Erythroblast (primary cell): ENCODE data around the gene ARHGAP8.
A peak's percentile ranks its signal among the peaks of the same experiment; 100 is the strongest.

Experiments
- DNase-seq, 2 experiments: peaks; one replicate each; lab custom pipeline; 2025; lab: John Stamatoyannopoulos, UW
- GATA1 ChIP-seq: IDR thresholded peaks from 2 replicates; pipeline ENCODE4 v1.6.1; 2011; ENCODE audit warnings: low read depth, mild to moderate bottlenecking, control low read depth, low read length, moderate library complexity
- POLR2A ChIP-seq: IDR thresholded peaks from 2 replicates; pipeline ENCODE4 v1.6.1; 2011; ENCODE audit warnings: mild to moderate bottlenecking, low read length

ARHGAP8 gene

GRCh38 chr22:44782363-44782963 lies 30.1 kb downstream of the ARHGAP8 start:
- TF ChIP-seq GATA1 (no peak), POLR2A (no peak)
- no peak for DNase-seq

DNA sequence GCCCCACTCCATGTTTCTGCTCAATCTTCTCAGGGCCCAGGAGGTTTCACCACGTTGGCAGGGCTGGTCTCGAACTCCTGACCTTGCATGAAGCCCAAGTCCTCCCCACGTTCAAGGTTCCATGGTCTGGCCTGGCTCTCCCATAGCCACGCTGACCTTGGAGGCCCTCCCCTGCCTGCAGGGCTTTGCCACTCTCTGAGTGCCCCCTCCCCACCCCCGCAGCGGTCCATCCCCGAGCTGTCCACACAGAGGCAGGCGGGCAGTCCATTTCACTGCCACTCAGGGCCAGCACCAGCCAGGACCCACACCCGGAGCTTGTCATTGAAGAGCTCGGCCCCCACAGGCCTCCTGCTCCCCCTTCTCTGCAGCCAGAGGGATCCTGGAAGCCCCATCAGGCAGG lies 30.7 kb downstream of the ARHGAP8 start:
- no peak for DNase-seq

DNA sequence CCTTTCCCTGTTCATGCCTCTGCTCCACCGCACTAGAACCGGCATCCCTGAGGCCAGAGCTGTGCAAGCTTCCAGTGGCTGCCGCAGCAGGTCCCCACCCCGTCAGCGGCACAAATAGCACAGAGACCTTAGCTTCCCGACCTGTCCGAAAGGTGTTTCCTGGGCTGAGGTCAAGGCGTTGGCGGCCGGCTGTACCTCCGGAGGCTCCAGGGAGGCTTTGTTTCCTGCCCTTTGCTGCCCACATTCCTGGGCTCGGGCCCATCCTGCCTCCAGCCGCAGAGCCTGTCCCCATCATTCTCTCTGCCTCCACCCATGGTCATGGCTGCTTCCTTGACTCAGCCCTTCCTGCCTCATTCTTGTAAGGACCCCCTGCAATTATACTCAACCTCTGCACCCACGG lies 31.2 kb downstream of the ARHGAP8 start:
- DNase-seq, result no peak
- TF ChIP-seq GATA1, result no peak
- TF ChIP-seq POLR2A, result no peak

More for the DNA sequence above, 30.7 kb downstream of the ARHGAP8 start:
- TF ChIP-seq GATA1, result no peak
- TF ChIP-seq POLR2A, result no peak

- DNase-seq, result no peak
- no peak for TF ChIP-seq POLR2A
- no peak for TF ChIP-seq GATA1
These were observed 33.8 kb downstream of the ARHGAP8 start for GRCh38 chr22:44786136-44786535.

GRCh38 chr22:44786610-44787009 lies 34.2 kb downstream of the ARHGAP8 start:
- no peak for DNase-seq
- TF ChIP-seq POLR2A (no peak), GATA1 (no peak)

- no peak for DNase-seq
These were observed 35.5 kb downstream of the ARHGAP8 start for GRCh38 chr22:44787832-44788231.

GRCh38 chr22:44793106-44793505 lies 40.7 kb downstream of the ARHGAP8 start:
- TF ChIP-seq POLR2A, result no peak
- TF ChIP-seq GATA1, result no peak
- no peak for DNase-seq

More at GRCh38 chr22:44787832-44788231, 35.5 kb downstream of the ARHGAP8 start:
- TF ChIP-seq GATA1 (no peak), POLR2A (no peak)

DNA sequence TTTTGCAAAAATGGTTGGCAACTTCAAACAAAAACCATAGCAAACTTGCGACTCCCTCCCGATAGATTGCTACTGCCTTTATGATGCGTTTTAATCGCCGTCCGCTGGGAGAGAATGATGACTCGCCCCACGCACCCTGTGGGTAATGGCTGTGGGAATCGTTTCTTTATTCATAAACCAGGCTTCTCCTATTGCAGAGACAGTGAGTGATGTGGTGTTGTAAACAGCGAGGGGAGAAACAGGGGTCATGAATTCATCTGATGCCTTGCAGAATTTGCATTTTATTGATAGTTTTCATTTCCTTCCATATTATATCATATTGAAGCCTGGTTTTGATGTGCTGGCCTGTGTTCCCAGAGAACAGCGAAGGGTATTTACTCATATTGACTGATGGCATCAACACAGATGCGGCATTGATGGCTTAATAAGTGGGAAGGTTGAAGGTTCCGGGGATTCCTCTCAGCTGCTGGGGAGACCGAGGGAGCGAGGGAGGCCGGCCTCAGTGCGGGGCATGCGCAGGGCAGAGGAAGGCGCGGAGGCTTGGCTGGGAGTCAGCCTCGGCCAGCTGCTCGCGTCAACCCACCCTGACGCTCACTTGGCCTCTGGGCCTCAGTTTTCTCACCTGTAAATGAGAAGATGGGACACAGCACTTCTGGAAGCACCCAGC lies 41.3 kb downstream of the ARHGAP8 start:
- DNase-seq, result no peak
- TF ChIP-seq GATA1 (no peak), POLR2A (no peak)

DNA sequence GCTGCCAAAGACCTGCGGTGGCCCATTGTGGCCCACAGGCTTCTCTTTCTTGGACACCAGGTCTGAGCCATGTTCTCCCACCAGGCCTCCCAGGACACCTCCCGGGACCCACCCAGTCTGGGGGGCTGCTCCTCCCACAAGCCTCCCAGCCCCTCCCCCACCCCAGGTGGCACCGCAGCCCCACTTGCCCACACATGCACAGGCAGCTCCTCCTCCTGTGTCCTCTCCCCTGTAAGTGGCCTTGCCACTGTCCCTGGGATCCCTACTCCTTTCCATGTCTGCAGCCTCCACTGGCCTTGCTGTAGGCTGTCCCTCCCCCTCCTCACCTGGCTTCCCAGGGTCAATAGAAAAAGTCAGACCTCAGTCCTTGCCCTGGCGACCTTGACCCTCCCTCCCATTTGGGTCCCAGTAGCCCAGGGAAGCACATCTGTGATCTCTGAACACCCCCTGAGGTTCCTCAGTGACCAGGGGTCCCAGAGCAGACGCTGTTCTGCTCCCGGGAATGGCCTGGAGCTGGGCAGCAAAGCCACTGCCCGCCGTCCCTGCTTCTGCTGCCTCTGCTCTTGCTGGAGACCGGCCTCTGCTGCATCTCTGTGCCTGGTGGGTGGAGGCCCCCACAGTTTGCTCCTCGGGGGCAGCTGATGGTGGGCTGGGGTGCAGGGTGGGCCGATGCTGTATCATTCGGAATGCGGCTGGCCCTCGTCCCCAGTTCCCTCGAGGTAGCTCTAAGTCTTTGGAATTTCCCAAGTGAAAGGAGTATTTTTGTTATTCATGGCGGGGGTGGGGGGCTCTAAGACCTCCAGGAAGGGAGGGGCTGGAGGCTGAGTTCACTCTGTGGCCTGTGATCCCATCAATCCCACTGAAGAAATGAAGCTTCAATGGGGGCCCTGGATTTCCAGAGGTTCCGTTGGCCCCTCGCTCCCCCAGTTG lies 43.6 kb downstream of the ARHGAP8 start:
- TF ChIP-seq POLR2A (no peak), GATA1 (no peak)
- no peak for DNase-seq

- no peak for TF ChIP-seq GATA1
- no peak for TF ChIP-seq POLR2A
- DNase-seq, result no peak
These were observed 44.9 kb downstream of the ARHGAP8 start for GRCh38 chr22:44797181-44797725.

GRCh38 chr22:44799077-44799945 lies 46.9 kb downstream of the ARHGAP8 start:
- no peak for DNase-seq
- TF ChIP-seq POLR2A (no peak), GATA1 (no peak)

- peak; percentile 38 to 75 for DNase-seq
These were observed 47.7 kb downstream of the ARHGAP8 start for GRCh38 chr22:44799946-44800634.
